Hepatocyte (in vitro differentiated cells): ENCODE results near the gene TMEM135. TPM values are rescaled to one million over a fixed set of nuclear protein-coding genes. Genes with fewer than 3 reads are reported as not detected.

Experiments used
- DNase-seq: peaks from one replicate; pipeline ENCODE4 v3.0.0-alpha.2; 2016; ENCODE audit warnings: low spot score
- H2AFZ ChIP-seq: fragments of 200-600 bp; sonication (generic); 2 replicates; pipeline ENCODE4 v1.6.0; 2016; ENCODE audit warnings: antibody characterized with exemption, mild to moderate bottlenecking
- H3K27ac ChIP-seq: fragments of 200-600 bp; sonication (generic); 2 replicates; pipeline ENCODE4 v1.5.1; 2016; ENCODE audit warnings: mild to moderate bottlenecking
- H3K27me3 ChIP-seq: fragments of 200-600 bp; sonication (generic); 2 replicates; pipeline ENCODE4 v1.6.1; 2016
- H3K36me3 ChIP-seq: fragments of 200-600 bp; sonication (generic); replicated peaks from 2 replicates; pipeline ENCODE4 v1.5.1; 2016; ENCODE audit warnings: low read depth; ENCODE audit not compliant: insufficient read depth
- H3K4me1 ChIP-seq: fragments of 200-600 bp; sonication (generic); 2 replicates; pipeline ENCODE4 v1.5.1; 2016; ENCODE audit warnings: mild to moderate bottlenecking, moderate library complexity; ENCODE audit not compliant: insufficient read depth
- H3K4me2 ChIP-seq: fragments of 200-600 bp; sonication (generic); 2 replicates; pipeline ENCODE4 v1.6.0; 2016
- H3K4me3 ChIP-seq: fragments of 200-600 bp; sonication (generic); 2 replicates; pipeline ENCODE4 v1.5.1; 2016; ENCODE audit warnings: mild to moderate bottlenecking
- H3K79me2 ChIP-seq: fragments of 200-600 bp; sonication (generic); 2 replicates; pipeline ENCODE4 v1.6.0; 2017; ENCODE audit warnings: mild to moderate bottlenecking
- H3K9me2 ChIP-seq: fragments of 200-600 bp; sonication (generic); replicated peaks from 2 replicates; pipeline ENCODE4 v1.6.0; 2017; ENCODE audit warnings: mild to moderate bottlenecking; ENCODE audit not compliant: insufficient read depth
- H3K9me3 ChIP-seq: fragments of 200-600 bp; sonication (generic); 2 replicates; pipeline ENCODE4 v1.5.1; 2016; ENCODE audit warnings: low read depth, mild to moderate bottlenecking
- H4K20me1 ChIP-seq: fragments of 200-600 bp; sonication (generic); 2 replicates; pipeline ENCODE4 v1.6.0; 2016; ENCODE audit warnings: mild to moderate bottlenecking; ENCODE audit not compliant: insufficient read depth, poor library complexity, severe bottlenecking
- CTCF ChIP-seq: fragments of 200-600 bp; sonication (generic); IDR thresholded peaks from 2 replicates; pipeline ENCODE4 v1.5.1; 2016; ENCODE audit warnings: antibody characterized with exemption, mild to moderate bottlenecking; ENCODE audit not compliant: poor library complexity
- EZH2 ChIP-seq: fragments of 200-600 bp; sonication (generic); IDR thresholded peaks from 2 replicates; pipeline ENCODE4 v1.6.1; 2016; ENCODE audit warnings: antibody characterized with exemption, mild to moderate bottlenecking, borderline replicate concordance
- EZH2phosphoT487 ChIP-seq: fragments of 200-600 bp; sonication (generic); IDR thresholded peaks from one replicate; pipeline ENCODE4 v1.6.1; 2018; ENCODE audit warnings: antibody characterized with exemption, mild to moderate bottlenecking, low read depth, moderate library complexity; ENCODE audit not compliant: unreplicated experiment, severe bottlenecking
- whole genome bisulfite sequencing: methylation state at CpG from one replicate; pipeline ENCODE4 v1.1.6; 2016; ENCODE audit warnings: low lambda C conversion rate; ENCODE audit errors: missing lambda C conversion rate; 5-methylcytosine and 5-hydroxymethylcytosine counted together
- polyA plus RNA-seq: library from polyadenylated mRNA; unstranded; fragments of >200 nt; fragmentation: Nextera tagmentation; extraction: Ambion mirVana; gene quantifications from 2 replicates; pipeline ENCODE4 v1.2.1, GENCODE V29; 2016
- total RNA-seq: library from RNA; depleted of rRNA; stranded (reverse); fragments of >200 nt; gene quantifications from 2 replicates; pipeline ENCODE4 v1.2.3, GENCODE V29; 2014

The TMEM135 gene
- total and polyA plus RNA-seq, 2 experiments from 2014 or later: 26.7 to 52.0 TPM

GRCh38 chr11:87110443-87111131 is 72.9 kb downstream of the TMEM135 start:
- Histone ChIP-seq H3K79me2 (peaks cover 27% of the 10 kb centered on the region), H3K4me3 (no peak overlapping the region), H3K9me2 (no peaks in the 10 kb centered on the region), H2AFZ (no peak overlapping the region), H4K20me1 (no peaks in the 10 kb centered on the region), H3K4me2 (no peak overlapping the region), H3K36me3 (no peaks in the 10 kb centered on the region), H3K27ac (no peak overlapping the region), H3K27me3 (no peaks in the 10 kb centered on the region), H3K9me3 (no peaks in the 10 kb centered on the region), H3K4me1 (peaks cover 4% of the 10 kb centered on the region)
- WGBS: 65% methylated on average over 3 of the region's 3 CpGs
- no peak for DNase-seq
- TF ChIP-seq CTCF (no peak), EZH2 (no peak), EZH2phosphoT487 (no peak)

- no peak overlapping the region for H3K27ac ChIP-seq
- no peak overlapping the region for H3K4me3 ChIP-seq
- no peak for DNase-seq
- H3K4me2 ChIP-seq: no peak overlapping the region
- WGBS: 91% methylated on average over 1 of the region's 1 CpG
- H3K36me3 ChIP-seq: no peaks in the 10 kb centered on the region
- H3K27me3 ChIP-seq: no peaks in the 10 kb centered on the region
- TF ChIP-seq EZH2phosphoT487 (no peak), CTCF (no peak), EZH2 (no peak)
- H3K9me2 ChIP-seq: no peaks in the 10 kb centered on the region
- H4K20me1 ChIP-seq: no peaks in the 10 kb centered on the region
- H2AFZ ChIP-seq: no peak overlapping the region
- peaks cover 10% of the 10 kb centered on the region for H3K4me1 ChIP-seq
- H3K79me2 ChIP-seq: peaks cover 16% of the 10 kb centered on the region
- no peaks in the 10 kb centered on the region for H3K9me3 ChIP-seq
Observed at GRCh38 chr11:87114093-87114492, 76.4 kb downstream of the TMEM135 start.

GRCh38 chr11:87116185-87116584 is 78.5 kb downstream of the TMEM135 start:
- H3K79me2 ChIP-seq: peaks cover 10% of the 10 kb centered on the region
- H3K4me1 ChIP-seq: peaks cover 10% of the 10 kb centered on the region
- no peak for DNase-seq
- H3K4me3 ChIP-seq: no peak overlapping the region
- H2AFZ ChIP-seq: no peak overlapping the region
- no peaks in the 10 kb centered on the region for H3K9me3 ChIP-seq
- H3K27ac ChIP-seq: no peak overlapping the region
- H3K27me3 ChIP-seq: no peaks in the 10 kb centered on the region
- no peak for TF ChIP-seq EZH2
- TF ChIP-seq CTCF: no peak
- no peak for TF ChIP-seq EZH2phosphoT487
- WGBS: 54% methylated on average over 1 of the region's 1 CpG
- no peak overlapping the region for H3K4me2 ChIP-seq
- no peaks in the 10 kb centered on the region for H3K9me2 ChIP-seq
- no peaks in the 10 kb centered on the region for H3K36me3 ChIP-seq
- H4K20me1 ChIP-seq: no peaks in the 10 kb centered on the region

DNA sequence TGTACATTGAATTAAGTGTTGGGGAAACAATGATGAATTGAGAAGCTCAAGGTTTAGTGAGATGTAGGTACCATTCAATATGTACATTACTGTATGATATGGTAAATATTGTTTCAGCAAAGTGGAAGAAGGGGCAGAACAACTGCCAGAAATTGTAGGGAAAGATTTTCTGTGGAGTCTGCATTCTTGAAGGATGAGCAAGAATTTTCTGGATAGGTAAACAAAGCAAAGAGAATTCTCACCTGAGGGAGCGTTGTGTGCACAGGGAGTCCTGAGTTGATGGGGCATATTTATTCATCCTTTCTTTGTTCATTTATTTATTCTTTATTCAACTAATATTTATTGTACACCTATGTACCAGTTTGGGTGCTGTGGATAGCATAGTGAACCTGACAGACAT is 83.2 kb downstream of the TMEM135 start:
- no peak for TF ChIP-seq EZH2
- no peak for TF ChIP-seq CTCF

More for the DNA sequence above, 83.2 kb downstream of the TMEM135 start:
- no peaks in the 10 kb centered on the region for H3K9me3 ChIP-seq
- 81% methylated on average over 1 of the region's 1 CpG for WGBS
- no peak overlapping the region for H2AFZ ChIP-seq
- no peaks in the 10 kb centered on the region for H3K9me2 ChIP-seq
- H3K27ac ChIP-seq: no peak overlapping the region
- peaks cover 4% of the 10 kb centered on the region for H3K4me1 ChIP-seq
- H3K79me2 ChIP-seq: peaks cover 17% of the 10 kb centered on the region
- DNase-seq: no peak
- H3K27me3 ChIP-seq: no peaks in the 10 kb centered on the region
- no peaks in the 10 kb centered on the region for H4K20me1 ChIP-seq
- H3K4me2 ChIP-seq: no peak overlapping the region
- H3K36me3 ChIP-seq: no peaks in the 10 kb centered on the region
- H3K4me3 ChIP-seq: no peak overlapping the region
